Measurements from ENCODE around the gene ITGA3.

GRCh38 chr17:50044483-50044882 lies 11.4 kb upstream of the ITGA3 start:
- TF ChIP-seq TAF1 (CRISPR knock-in tag; IDR thresholded peaks at IDR 0.05) (no peak), KDM1A (CRISPR knock-in tag; IDR thresholded peaks at IDR 0.05) (no peak), ZNF430 (CRISPR knock-in tag; IDR thresholded peaks at IDR 0.05) (no peak), TGIF2 (CRISPR knock-in tag; IDR thresholded peaks at IDR 0.05) (no peak), HDAC2 (CRISPR knock-in tag; IDR thresholded peaks at IDR 0.05) (no peak), THAP9 (CRISPR knock-in tag; IDR thresholded peaks at IDR 0.05; ENCODE audit: borderline replicate concordance) (no peak), SALL2 (CRISPR knock-in tag; IDR thresholded peaks at IDR 0.05) (no peak), SRSF1 (optimal IDR thresholded peaks at IDR 0.05; ENCODE audit: low read depth, low read length) (no peak), SMC3 (IDR thresholded peaks at IDR 0.05; ENCODE audit: low read length) (no peak), HOXD1 (CRISPR knock-in tag; IDR thresholded peaks at IDR 0.05) (no peak)
- TF ChIP-seq, protein P1, sequence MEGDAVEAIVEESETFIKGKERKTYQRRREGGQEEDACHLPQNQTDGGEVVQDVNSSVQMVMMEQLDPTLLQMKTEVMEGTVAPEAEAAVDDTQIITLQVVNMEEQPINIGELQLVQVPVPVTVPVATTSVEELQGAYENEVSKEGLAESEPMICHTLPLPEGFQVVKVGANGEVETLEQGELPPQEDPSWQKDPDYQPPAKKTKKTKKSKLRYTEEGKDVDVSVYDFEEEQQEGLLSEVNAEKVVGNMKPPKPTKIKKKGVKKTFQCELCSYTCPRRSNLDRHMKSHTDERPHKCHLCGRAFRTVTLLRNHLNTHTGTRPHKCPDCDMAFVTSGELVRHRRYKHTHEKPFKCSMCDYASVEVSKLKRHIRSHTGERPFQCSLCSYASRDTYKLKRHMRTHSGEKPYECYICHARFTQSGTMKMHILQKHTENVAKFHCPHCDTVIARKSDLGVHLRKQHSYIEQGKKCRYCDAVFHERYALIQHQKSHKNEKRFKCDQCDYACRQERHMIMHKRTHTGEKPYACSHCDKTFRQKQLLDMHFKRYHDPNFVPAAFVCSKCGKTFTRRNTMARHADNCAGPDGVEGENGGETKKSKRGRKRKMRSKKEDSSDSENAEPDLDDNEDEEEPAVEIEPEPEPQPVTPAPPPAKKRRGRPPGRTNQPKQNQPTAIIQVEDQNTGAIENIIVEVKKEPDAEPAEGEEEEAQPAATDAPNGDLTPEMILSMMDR (CRISPR knock-in tag; IDR thresholded peaks at IDR 0.05), result no peak
- TF ChIP-seq, protein P2, sequence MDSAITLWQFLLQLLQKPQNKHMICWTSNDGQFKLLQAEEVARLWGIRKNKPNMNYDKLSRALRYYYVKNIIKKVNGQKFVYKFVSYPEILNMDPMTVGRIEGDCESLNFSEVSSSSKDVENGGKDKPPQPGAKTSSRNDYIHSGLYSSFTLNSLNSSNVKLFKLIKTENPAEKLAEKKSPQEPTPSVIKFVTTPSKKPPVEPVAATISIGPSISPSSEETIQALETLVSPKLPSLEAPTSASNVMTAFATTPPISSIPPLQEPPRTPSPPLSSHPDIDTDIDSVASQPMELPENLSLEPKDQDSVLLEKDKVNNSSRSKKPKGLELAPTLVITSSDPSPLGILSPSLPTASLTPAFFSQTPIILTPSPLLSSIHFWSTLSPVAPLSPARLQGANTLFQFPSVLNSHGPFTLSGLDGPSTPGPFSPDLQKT (CRISPR knock-in tag; IDR thresholded peaks at IDR 0.05; ENCODE audit: borderline replicate concordance), result no peak
